A172 (cell line): ENCODE measurements around the gene TNIK. TPM values are rescaled to one million over a fixed set of nuclear protein-coding genes. Genes with fewer than 3 reads are reported as not detected.
"Not testable (repeated sequence)": the region's sequence is repeated elsewhere in the genome, so short reads cannot be mapped to it uniquely, and the experiment has no call there.

Experiments used
- DNase-seq: peaks from one replicate; pipeline ENCODE4 v3.0.0-alpha.2; 2015; ENCODE audit warnings: low spot score
- total RNA-seq: library from RNA; depleted of rRNA; stranded (reverse); fragments of >200 nt; shearing (Covaris generic); gene quantifications from 2 replicates; pipeline ENCODE4 v1.2.3, GENCODE V29; 2014

Gene TNIK
- total RNA-seq, 1 experiment from 2014 or later: 17.8 TPM

DNA sequence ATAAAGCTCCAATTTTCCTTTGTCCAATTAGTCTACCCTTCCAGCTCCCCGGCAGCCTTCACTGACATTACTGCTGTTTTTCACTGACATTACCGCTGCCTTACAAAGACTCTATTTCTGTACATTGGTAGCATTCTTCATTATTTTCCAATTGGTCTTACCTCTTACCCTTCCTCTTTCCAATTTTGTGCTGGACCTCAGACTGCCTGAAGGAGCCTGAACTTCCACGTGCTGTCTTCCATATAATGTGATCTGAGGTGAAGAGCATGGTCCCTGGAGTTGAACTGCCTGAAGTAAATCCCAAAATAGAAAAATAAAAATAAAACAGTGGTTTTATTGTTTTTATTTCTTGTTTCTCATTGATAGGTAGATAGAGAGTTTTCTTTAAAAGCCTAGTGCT is 9.2 kb upstream of the TNIK start:
- DNase-seq: no peak

- no peak for DNase-seq
Measured at GRCh38 chr3:171468296-171468906, 8.2 kb upstream of the TNIK start.

DNA sequence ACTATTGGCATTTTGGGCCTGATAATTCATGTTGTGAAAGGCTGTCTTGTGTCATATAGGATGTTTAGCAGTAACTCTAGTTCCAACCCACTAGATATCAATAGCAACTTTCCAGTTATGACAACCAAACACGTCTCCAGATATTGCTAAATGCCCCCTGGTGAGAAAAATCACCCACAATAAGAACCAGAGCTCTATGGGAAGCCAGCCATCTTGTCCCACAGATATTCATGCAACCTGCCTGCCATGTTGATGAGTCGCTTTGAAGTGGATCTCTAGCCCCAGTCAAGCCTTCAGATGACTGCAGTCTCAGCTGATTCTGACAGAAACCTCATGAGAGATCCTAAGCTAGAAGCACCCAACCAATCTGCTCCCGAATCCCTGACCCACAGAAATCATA is 5.6 kb upstream of the TNIK start:
- no peak for DNase-seq

DNA sequence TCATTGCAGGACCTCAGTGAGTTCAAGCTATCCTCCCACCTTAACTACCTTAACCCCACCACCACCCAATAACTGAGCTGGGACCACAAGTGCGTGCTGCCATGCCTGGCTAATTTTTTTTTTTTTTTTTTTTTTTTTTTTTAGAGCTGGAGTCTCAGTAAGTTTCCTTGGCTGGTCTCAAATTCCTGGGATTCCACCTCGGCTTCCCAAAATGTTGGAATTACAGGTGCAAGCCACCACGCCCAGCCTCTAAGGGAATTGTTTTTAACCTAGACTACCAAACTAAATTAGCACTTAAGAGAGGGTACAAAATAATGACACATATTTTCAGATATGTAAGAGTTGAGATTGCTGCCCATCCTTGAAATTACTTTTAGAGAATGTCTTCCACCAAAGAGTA is 4.3 kb upstream of the TNIK start:
- no peak for DNase-seq

DNA sequence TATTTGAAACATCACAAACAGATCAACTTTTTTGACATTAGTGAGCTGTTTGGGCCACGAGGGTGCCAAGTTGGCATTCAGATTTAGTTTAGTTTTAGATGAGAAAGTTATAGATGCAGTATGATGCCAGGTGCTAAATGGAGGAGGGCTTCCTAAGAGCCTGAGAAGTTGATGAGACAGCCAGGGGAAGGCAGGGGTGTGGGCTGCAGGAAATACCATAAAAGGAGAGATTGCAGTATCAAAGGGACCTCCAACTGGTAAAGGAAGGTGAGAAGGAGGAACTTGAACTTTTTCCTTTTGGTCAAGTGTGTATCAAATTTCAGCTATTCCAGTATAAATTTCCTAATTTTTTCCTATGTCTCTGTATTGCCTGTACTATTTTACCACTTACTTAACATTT is 2.0 kb upstream of the TNIK start:
- no peak for DNase-seq

- DNase-seq: no peak
Measured at GRCh38 chr3:171461525-171461917, 1.3 kb upstream of the TNIK start.

DNA sequence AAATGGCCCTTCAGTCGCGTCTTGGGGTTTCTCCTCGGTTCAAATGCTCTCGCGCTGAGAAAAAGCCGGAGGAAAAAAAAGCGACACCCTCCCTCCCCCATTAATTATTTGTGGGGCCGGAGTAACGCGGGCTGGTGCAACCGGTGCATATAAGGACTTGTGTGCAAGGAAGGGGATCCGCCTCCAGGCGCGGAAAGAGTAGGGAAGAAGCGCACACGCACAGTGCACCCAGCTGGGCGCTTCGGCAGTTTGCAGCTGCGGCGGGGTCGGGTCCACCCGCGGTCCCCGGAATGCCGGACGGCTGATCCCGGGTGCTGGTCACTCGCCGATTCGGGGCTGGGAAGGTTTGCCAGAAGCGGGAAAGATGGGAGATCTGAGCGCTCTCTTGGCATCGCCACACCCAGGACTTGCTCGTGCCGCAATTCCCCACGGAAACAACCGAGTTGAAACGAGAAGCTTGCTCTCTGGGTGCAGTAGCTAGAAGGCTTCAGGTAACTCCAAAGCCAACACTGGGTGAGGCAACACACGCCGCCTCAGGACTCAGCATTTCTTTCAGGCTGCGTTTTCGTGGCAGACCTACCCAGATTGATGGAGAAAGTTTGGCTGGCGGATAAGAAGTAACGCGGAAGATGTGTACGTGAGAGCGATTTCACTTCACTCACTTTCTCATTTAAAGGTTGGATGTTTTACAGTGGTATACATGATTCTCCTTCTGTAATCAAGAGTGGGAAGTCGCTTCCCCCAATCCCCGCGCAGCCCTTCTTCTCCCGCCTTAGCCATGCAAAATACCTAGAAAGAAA is 720 bp upstream of the TNIK start:
- DNase-seq: peak; percentile 56

DNA sequence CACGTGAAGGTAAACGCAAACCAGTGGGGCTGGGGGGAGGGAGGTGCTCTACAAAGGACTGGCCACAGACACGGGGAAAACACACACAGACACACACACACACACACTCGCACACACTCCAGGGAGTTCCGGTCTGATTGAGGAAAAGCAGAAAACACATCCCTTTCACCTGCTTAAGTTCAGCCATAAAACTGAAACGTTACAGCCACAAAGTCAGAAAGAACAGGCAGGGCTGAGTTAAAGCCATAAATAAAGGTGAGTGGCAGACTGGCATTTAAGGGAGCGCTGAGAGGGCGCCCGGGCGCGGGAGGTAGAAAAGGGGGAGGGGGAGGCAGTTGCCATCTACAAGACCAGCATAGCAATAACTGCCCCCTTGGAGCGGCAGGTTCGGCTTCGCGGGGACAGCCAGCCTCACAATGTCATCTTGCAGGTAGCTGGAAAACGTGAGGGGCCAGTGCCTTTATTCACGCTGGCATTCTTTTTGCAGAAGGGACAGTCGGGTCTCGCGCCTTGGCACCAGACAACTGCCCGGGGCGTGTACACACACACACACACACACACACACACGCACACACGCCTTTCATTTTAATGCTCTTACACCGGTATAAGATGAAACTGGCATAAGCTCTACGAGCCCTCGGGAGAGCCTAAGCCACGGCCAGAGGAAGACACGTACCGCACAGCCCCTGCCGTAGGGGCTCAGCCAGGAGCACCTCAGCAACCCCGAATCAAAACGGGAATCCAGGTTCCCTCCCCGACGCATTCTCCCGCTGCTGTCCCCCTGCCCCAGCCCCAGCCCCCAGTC is 866 bp downstream of the TNIK start:
- DNase-seq: peak; percentile 21

GRCh38 chr3:171458864-171459136 is 1.4 kb downstream of the TNIK start:
- no peak for DNase-seq

GRCh38 chr3:171458071-171458863 is 1.9 kb downstream of the TNIK start:
- DNase-seq: no peak

GRCh38 chr3:171457607-171458061 is 2.6 kb downstream of the TNIK start:
- no peak for DNase-seq

- no peak for DNase-seq
Measured at GRCh38 chr3:171456765-171457606, 3.2 kb downstream of the TNIK start.

DNA sequence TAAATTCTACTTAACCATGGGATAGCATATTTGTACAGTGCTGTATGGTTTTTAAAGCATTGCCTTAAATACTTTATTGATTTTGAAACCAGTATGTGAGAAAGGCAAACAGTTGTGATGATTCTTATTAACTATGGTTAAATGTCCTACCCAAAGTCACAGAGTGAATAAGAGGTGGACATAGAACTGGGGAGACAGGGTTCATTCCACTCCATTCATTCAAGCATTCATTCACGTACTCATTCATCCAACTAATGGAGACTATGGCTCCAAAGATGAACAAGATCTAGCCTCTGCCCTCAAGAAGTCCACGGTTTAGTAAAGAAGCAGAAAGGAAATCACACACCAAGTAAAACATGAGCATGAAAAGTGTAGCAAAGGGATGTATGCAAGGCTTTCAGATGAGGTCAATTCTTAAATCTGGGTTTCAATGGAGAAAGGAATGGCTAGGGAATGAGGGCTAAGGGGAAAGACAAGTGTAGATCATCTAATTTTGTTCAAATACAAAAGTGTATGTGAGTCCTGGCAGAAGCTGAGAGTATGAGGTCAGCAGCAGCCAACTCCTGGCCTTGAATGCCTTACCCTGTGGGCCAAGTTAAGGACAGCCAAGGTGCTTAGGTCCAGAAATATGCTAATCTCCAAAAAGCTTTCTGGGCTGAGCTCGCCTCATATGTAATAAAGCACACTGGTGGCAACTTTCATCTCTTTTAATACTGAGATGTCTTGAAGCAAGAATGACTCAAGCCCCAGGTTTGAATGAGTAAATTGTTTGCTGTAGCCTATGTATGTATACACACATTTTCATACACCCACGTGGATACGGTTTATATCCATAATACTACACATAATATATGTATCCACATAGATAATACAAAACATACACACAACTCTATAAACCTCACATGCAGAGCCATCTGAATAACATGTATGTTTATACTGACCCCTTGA is 4.3 kb downstream of the TNIK start:
- DNase-seq: no peak

GRCh38 chr3:171454041-171454440 is 6.2 kb downstream of the TNIK start:
- no peak for DNase-seq

GRCh38 chr3:171453180-171453886 is 6.9 kb downstream of the TNIK start:
- DNase-seq: no peak

DNA sequence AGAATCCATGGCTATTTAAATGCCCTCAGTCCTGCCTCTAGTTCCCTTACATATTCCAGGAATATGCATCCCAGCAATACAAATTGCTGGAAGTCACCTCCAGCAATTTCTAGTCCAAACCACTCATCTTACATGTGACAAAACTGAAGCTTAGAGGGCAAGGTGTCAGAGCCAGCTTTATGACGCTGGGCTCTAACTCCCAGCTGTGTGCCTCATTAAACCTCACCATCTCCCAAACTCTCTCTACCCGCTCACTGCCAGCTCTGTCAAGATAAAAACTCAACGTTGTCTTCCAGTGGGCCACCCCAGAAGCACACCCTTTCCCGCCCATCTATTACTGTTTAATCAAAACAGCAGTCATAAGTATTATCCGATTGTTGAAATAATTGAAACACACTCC is 7.9 kb downstream of the TNIK start:
- DNase-seq: no peak

- DNase-seq: no peak
Measured at GRCh38 chr3:171451915-171452314, 8.3 kb downstream of the TNIK start.

- not testable (repeated sequence) for DNase-seq
Measured at GRCh38 chr3:171447579-171447891, 12.7 kb downstream of the TNIK start.

GRCh38 chr3:171446801-171447578 is 13.2 kb downstream of the TNIK start:
- peak; percentile 85 for DNase-seq
